GM23338 (cell line): Measurements from ENCODE around the gene PTH1R. TPM values are rescaled to one million over a fixed set of nuclear protein-coding genes. Genes with fewer than 3 reads are reported as not detected.

Experiments
- ATAC-seq: fragments of 200-7000 bp; cut with Tn5 transposase; 3 replicates; pipeline ENCODE4 v1.9.1; 2020
- DNase-seq: peaks from one replicate; pipeline ENCODE4 v3.0.0-alpha.2; 2015; ENCODE audit warnings: low spot score
- H2AFZ ChIP-seq: fragments of 200-600 bp; sonication (generic); 2 replicates; pipeline ENCODE4 v1.8.0; 2016; ENCODE audit warnings: antibody characterized with exemption, mild to moderate bottlenecking, moderate library complexity
- H3F3A ChIP-seq: fragments of 200-600 bp; sonication (generic); replicated peaks from 2 replicates; pipeline ENCODE4 v1.8.0; 2017; ENCODE audit warnings: antibody characterized with exemption, mixed run types, low read depth
- H3K27ac ChIP-seq: fragments of 200-600 bp; sonication (generic); 2 replicates; pipeline ENCODE4 v1.6.1; 2016; ENCODE audit warnings: low read depth
- H3K27me3 ChIP-seq: fragments of 200-600 bp; sonication (generic); 2 replicates; pipeline ENCODE4 v1.8.0; 2016; ENCODE audit warnings: mild to moderate bottlenecking, mixed run types, moderate library complexity; ENCODE audit not compliant: insufficient read depth
- H3K36me3 ChIP-seq: fragments of 200-600 bp; sonication (generic); 2 replicates; pipeline ENCODE4 v1.8.0; 2016; ENCODE audit warnings: mild to moderate bottlenecking; ENCODE audit not compliant: insufficient read depth
- H3K4me1 ChIP-seq: fragments of 200-600 bp; sonication (generic); 2 replicates; pipeline ENCODE4 v1.8.0; 2016; ENCODE audit warnings: mild to moderate bottlenecking, moderate library complexity; ENCODE audit not compliant: insufficient read depth
- H3K4me2 ChIP-seq: fragments of 200-600 bp; sonication (generic); 2 replicates; pipeline ENCODE4 v1.7.1; 2017; ENCODE audit warnings: mixed run types
- H3K4me3 ChIP-seq: fragments of 200-600 bp; sonication (generic); 2 replicates; pipeline ENCODE4 v1.6.1; 2016; ENCODE audit warnings: mixed run types
- H3K79me2 ChIP-seq: fragments of 200-600 bp; sonication (generic); replicated peaks from 2 replicates; pipeline ENCODE4 v1.8.0; 2017; ENCODE audit warnings: mild to moderate bottlenecking; ENCODE audit not compliant: insufficient read depth
- H3K9me2 ChIP-seq: fragments of 200-600 bp; sonication (generic); 2 replicates; pipeline ENCODE4 v1.8.0; 2017; ENCODE audit not compliant: insufficient read depth
- H4K20me1 ChIP-seq: fragments of 200-600 bp; sonication (generic); replicated peaks from 2 replicates; pipeline ENCODE4 v1.8.0; 2017; ENCODE audit warnings: mild to moderate bottlenecking; ENCODE audit not compliant: insufficient read depth
- H3K27ac Mint-ChIP-seq: 2 replicates; pipeline ENCODE4 v1.8.0; 2020; ENCODE audit warnings: inconsistent platforms, mild to moderate bottlenecking, moderate library complexity, mixed read lengths
- H3K27me3 Mint-ChIP-seq: 3 replicates; pipeline ENCODE4 v1.8.0; 2022; ENCODE audit warnings: low read depth, mild to moderate bottlenecking, moderate library complexity, mixed read lengths, inconsistent platforms; ENCODE audit not compliant: insufficient read depth, poor library complexity
- H3K36me3 Mint-ChIP-seq: 3 replicates; pipeline ENCODE4 v1.8.0; 2021; ENCODE audit warnings: low read depth, mild to moderate bottlenecking, inconsistent platforms, moderate library complexity, mixed read lengths
- H3K4me1 Mint-ChIP-seq: 3 replicates; pipeline ENCODE4 v1.8.0; 2020; ENCODE audit warnings: mild to moderate bottlenecking, inconsistent platforms, mixed read lengths
- H3K4me3 Mint-ChIP-seq: 3 replicates; pipeline ENCODE4 v1.8.0; 2021; ENCODE audit warnings: moderate library complexity, mild to moderate bottlenecking, inconsistent platforms, mixed read lengths
- H3K9me3 Mint-ChIP-seq: 3 replicates; pipeline ENCODE4 v1.8.0; 2020; ENCODE audit warnings: moderate library complexity, mild to moderate bottlenecking, inconsistent platforms, mixed read lengths
- CREB1 ChIP-seq: fragments of 250-450 bp; sonication (Bioruptor Pico); IDR thresholded peaks from 2 replicates; pipeline ENCODE4 v1.5.0; 2020; ENCODE audit warnings: low read depth, mild to moderate bottlenecking, moderate library complexity
- JUNB ChIP-seq: IDR thresholded peaks from one replicate; pipeline ENCODE4 v1.6.1; 2016; ENCODE audit warnings: antibody characterized with exemption; ENCODE audit not compliant: unreplicated experiment
- REST ChIP-seq: IDR thresholded peaks from one replicate; pipeline ENCODE4 v1.6.1; 2018; ENCODE audit warnings: antibody characterized with exemption; ENCODE audit not compliant: unreplicated experiment
- ZNF114 ChIP-seq: fragments of 250-450 bp; sonication (Bioruptor Pico); IDR thresholded peaks from 2 replicates; pipeline ENCODE4 v1.5.0; 2020; ENCODE audit warnings: mild to moderate bottlenecking, moderate library complexity
- ZNF331 ChIP-seq: fragments of 250-450 bp; sonication (Bioruptor Pico); IDR thresholded peaks from 2 replicates; pipeline ENCODE4 v1.5.0; 2020; ENCODE audit warnings: low read depth, mild to moderate bottlenecking, moderate library complexity
- polyA plus RNA-seq: library from polyadenylated mRNA; unstranded; fragments of >200 nt; fragmentation: Nextera tagmentation; extraction: Ambion mirVana; gene quantifications from 2 replicates; pipeline ENCODE4 v1.2.1, GENCODE V29; 2016
- total RNA-seq: library from RNA; depleted of rRNA; stranded (reverse); fragments of >200 nt; shearing (Covaris generic); gene quantifications from 2 replicates; pipeline ENCODE4 v1.2.3, GENCODE V29; 2014
- TF ChIP-seq, protein P1 (sequence below): fragments of 250-450 bp; sonication (Bioruptor Pico); IDR thresholded peaks from 2 replicates; pipeline ENCODE4 v1.5.0; 2020; ENCODE audit warnings: mild to moderate bottlenecking, moderate library complexity

Gene PTH1R
- total and polyA plus RNA-seq, 2 experiments from 2014 or later: 1.3 to 1.9 TPM

GRCh38 chr3:46862369-46863025 is 15.0 kb upstream of the PTH1R start:
- no peaks in the 10 kb centered on the region for H3K9me3 Mint-ChIP-seq
- Histone ChIP-seq H3K27me3 (no peaks in the 10 kb centered on the region), H3K27ac (no peak overlapping the region), H3K4me1 (no peaks in the 10 kb centered on the region), H2AFZ (no peak overlapping the region), H3K36me3 (no peaks in the 10 kb centered on the region), H4K20me1 (no peaks in the 10 kb centered on the region), H3F3A (no peaks in the 10 kb centered on the region), H3K4me3 (no peak overlapping the region), H3K79me2 (no peaks in the 10 kb centered on the region), H3K9me2 (no peaks in the 10 kb centered on the region), H3K4me2 (no peak overlapping the region)
- TF ChIP-seq ZNF114 (no peak), ZNF331 (CRISPR knock-in tag) (no peak), JUNB (no peak), CREB1 (CRISPR knock-in tag) (no peak), REST (no peak)
- TF ChIP-seq, protein P1, sequence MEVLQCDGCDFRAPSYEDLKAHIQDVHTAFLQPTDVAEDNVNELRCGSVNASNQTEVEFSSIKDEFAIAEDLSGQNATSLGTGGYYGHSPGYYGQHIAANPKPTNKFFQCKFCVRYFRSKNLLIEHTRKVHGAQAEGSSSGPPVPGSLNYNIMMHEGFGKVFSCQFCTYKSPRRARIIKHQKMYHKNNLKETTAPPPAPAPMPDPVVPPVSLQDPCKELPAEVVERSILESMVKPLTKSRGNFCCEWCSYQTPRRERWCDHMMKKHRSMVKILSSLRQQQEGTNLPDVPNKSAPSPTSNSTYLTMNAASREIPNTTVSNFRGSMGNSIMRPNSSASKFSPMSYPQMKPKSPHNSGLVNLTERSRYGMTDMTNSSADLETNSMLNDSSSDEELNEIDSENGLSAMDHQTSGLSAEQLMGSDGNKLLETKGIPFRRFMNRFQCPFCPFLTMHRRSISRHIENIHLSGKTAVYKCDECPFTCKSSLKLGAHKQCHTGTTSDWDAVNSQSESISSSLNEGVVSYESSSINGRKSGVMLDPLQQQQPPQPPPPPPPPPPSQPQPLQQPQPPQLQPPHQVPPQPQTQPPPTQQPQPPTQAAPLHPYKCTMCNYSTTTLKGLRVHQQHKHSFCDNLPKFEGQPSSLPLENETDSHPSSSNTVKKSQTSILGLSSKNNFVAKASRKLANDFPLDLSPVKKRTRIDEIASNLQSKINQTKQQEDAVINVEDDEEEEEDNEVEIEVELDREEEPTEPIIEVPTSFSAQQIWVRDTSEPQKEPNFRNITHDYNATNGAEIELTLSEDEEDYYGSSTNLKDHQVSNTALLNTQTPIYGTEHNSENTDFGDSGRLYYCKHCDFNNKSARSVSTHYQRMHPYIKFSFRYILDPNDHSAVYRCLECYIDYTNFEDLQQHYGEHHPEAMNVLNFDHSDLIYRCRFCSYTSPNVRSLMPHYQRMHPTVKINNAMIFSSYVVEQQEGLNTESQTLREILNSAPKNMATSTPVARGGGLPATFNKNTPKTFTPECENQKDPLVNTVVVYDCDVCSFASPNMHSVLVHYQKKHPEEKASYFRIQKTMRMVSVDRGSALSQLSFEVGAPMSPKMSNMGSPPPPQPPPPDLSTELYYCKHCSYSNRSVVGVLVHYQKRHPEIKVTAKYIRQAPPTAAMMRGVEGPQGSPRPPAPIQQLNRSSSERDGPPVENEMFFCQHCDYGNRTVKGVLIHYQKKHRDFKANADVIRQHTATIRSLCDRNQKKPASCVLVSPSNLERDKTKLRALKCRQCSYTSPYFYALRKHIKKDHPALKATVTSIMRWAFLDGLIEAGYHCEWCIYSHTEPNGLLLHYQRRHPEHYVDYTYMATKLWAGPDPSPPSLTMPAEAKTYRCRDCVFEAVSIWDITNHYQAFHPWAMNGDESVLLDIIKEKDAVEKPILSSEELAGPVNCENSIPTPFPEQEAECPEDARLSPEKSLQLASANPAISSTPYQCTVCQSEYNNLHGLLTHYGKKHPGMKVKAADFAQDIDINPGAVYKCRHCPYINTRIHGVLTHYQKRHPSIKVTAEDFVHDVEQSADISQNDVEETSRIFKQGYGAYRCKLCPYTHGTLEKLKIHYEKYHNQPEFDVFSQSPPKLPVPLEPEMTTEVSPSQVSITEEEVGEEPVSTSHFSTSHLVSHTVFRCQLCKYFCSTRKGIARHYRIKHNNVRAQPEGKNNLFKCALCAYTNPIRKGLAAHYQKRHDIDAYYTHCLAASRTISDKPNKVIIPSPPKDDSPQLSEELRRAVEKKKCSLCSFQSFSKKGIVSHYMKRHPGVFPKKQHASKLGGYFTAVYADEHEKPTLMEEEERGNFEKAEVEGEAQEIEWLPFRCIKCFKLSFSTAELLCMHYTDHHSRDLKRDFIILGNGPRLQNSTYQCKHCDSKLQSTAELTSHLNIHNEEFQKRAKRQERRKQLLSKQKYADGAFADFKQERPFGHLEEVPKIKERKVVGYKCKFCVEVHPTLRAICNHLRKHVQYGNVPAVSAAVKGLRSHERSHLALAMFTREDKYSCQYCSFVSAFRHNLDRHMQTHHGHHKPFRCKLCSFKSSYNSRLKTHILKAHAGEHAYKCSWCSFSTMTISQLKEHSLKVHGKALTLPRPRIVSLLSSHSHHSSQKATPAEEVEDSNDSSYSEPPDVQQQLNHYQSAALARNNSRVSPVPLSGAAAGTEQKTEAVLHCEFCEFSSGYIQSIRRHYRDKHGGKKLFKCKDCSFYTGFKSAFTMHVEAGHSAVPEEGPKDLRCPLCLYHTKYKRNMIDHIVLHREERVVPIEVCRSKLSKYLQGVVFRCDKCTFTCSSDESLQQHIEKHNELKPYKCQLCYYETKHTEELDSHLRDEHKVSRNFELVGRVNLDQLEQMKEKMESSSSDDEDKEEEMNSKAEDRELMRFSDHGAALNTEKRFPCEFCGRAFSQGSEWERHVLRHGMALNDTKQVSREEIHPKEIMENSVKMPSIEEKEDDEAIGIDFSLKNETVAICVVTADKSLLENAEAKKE: no peak
- H3K27ac Mint-ChIP-seq: no peak overlapping the region
- peaks cover 11% of the 10 kb centered on the region for H3K27me3 Mint-ChIP-seq
- DNase-seq: no peak
- no peak for ATAC-seq
- H3K4me1 Mint-ChIP-seq: no peaks in the 10 kb centered on the region
- no peak overlapping the region for H3K4me3 Mint-ChIP-seq
- H3K36me3 Mint-ChIP-seq: no peaks in the 10 kb centered on the region
